Loucy (cell line): Measurements from ENCODE around the gene FZR1.

Source experiments
- H2AFZ ChIP-seq: fragments of 200-600 bp; sonication (generic); 2 replicates; pipeline ENCODE4 v1.6.0; 2016; ENCODE audit warnings: antibody characterized with exemption, mild to moderate bottlenecking, low read length, moderate library complexity
- H3F3A ChIP-seq: fragments of 200-600 bp; 2 replicates; pipeline ENCODE4 v1.6.0; 2016; ENCODE audit warnings: antibody characterized with exemption, low read depth, mild to moderate bottlenecking
- H3K27me3 ChIP-seq: fragments of 200-600 bp; sonication (generic); 2 replicates; pipeline ENCODE4 v1.6.1; 2014; ENCODE audit warnings: low read length, mild to moderate bottlenecking; ENCODE audit not compliant: insufficient read depth, poor library complexity, severe bottlenecking
- H3K36me3 ChIP-seq: fragments of 200-600 bp; sonication (generic); 2 replicates; pipeline ENCODE4 v1.6.1; 2016; ENCODE audit warnings: low read length; ENCODE audit not compliant: insufficient read depth
- H3K4me1 ChIP-seq: fragments of 200-600 bp; sonication (generic); 2 replicates; pipeline ENCODE4 v1.5.1; 2014; ENCODE audit warnings: low read length, mild to moderate bottlenecking; ENCODE audit not compliant: insufficient read depth, poor library complexity, severe bottlenecking
- H3K4me2 ChIP-seq: fragments of 200-600 bp; sonication (generic); 2 replicates; pipeline ENCODE4 v1.6.0; 2014; ENCODE audit warnings: antibody characterized with exemption, low read length, low read depth, mild to moderate bottlenecking; ENCODE audit not compliant: poor library complexity, severe bottlenecking
- H3K4me3 ChIP-seq: fragments of 200-600 bp; sonication (generic); 2 replicates; pipeline ENCODE4 v1.5.1; 2014; ENCODE audit warnings: low read length, mild to moderate bottlenecking, mixed read lengths; ENCODE audit not compliant: poor library complexity, severe bottlenecking
- H3K79me2 ChIP-seq: fragments of 200-600 bp; sonication (generic); 2 replicates; pipeline ENCODE4 v1.6.1; 2014; ENCODE audit warnings: low read length; ENCODE audit not compliant: insufficient read depth
- H3K9ac ChIP-seq: fragments of 200-600 bp; sonication (generic); 2 replicates; pipeline ENCODE4 v1.6.0; 2014; ENCODE audit warnings: mild to moderate bottlenecking, low read depth, low read length, moderate library complexity; ENCODE audit not compliant: poor library complexity, severe bottlenecking
- H3K9me2 ChIP-seq: fragments of 200-600 bp; sonication (generic); replicated peaks from 2 replicates; pipeline ENCODE4 v1.6.1; 2016; ENCODE audit warnings: low read depth, low read length, mixed read lengths
- H3K9me3 ChIP-seq: fragments of 200-600 bp; sonication (generic); 2 replicates; pipeline ENCODE4 v1.6.1; 2014; ENCODE audit warnings: mild to moderate bottlenecking, antibody characterized with exemption, low read length, low read depth; ENCODE audit not compliant: insufficient read depth
- H4K20me1 ChIP-seq: fragments of 200-600 bp; sonication (generic); 2 replicates; pipeline ENCODE4 v1.6.0; 2014; ENCODE audit warnings: antibody characterized with exemption, low read length, mild to moderate bottlenecking; ENCODE audit not compliant: insufficient read depth, poor library complexity, severe bottlenecking
- EZH2phosphoT487 ChIP-seq: fragments of 200-600 bp; IDR thresholded peaks from 2 replicates; pipeline ENCODE4 v1.6.1; 2018; ENCODE audit warnings: antibody characterized with exemption, mild to moderate bottlenecking, moderate library complexity, borderline replicate concordance
- TF ChIP-seq, protein P1 (sequence below): fragments of 200-600 bp; sonication (generic); conservative IDR thresholded peaks from 2 replicates; pipeline ENCODE4 v1.5.1; 2014; ENCODE audit warnings: mild to moderate bottlenecking, antibody characterized with exemption, low read length

Gene FZR1

DNA sequence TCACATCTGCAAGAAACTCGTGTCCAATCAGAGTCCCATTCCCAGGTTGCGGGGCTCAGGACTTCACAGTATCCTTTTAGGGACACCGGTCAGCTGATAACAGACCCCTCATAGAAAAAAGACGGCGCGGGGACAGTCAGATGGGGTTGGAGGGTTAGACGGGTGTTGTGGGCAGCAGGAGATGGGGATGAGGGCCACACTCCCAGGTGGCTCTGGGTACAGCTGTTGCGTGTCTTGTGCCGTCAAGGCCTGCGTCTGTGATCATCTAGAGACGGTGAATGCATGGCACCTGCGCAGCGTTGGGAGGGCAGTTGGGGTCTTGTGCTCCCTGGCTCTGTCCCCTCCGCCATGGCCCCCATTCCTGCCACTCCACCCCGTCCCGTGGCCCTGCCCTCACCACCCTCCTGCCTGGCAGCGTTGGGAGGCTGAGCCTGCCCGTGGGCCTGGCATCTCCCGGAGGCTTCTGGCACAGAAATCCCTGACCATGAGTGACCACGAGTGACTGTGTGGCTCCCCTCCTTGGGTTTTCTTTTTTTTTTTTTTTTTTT lies 18.9 kb downstream of the FZR1 start:
- H4K20me1 ChIP-seq: peaks cover 15% of the 10 kb centered on the region
- no peak overlapping the region for H3K4me3 ChIP-seq
- H3K36me3 ChIP-seq: peaks cover 60% of the 10 kb centered on the region; the same call in 1 of the 2 replicates
- H3K27me3 ChIP-seq: no peaks in the 10 kb centered on the region
- H3K9me2 ChIP-seq: no peaks in the 10 kb centered on the region
- no peak overlapping the region for H3K4me2 ChIP-seq
- no peak overlapping the region for H2AFZ ChIP-seq
- TF ChIP-seq, protein P1, sequence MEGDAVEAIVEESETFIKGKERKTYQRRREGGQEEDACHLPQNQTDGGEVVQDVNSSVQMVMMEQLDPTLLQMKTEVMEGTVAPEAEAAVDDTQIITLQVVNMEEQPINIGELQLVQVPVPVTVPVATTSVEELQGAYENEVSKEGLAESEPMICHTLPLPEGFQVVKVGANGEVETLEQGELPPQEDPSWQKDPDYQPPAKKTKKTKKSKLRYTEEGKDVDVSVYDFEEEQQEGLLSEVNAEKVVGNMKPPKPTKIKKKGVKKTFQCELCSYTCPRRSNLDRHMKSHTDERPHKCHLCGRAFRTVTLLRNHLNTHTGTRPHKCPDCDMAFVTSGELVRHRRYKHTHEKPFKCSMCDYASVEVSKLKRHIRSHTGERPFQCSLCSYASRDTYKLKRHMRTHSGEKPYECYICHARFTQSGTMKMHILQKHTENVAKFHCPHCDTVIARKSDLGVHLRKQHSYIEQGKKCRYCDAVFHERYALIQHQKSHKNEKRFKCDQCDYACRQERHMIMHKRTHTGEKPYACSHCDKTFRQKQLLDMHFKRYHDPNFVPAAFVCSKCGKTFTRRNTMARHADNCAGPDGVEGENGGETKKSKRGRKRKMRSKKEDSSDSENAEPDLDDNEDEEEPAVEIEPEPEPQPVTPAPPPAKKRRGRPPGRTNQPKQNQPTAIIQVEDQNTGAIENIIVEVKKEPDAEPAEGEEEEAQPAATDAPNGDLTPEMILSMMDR: no peak
- TF ChIP-seq EZH2phosphoT487: no peak
- no peaks in the 10 kb centered on the region for H3F3A ChIP-seq
- no peaks in the 10 kb centered on the region for H3K9me3 ChIP-seq
- H3K9ac ChIP-seq: no peak overlapping the region
- H3K79me2 ChIP-seq: peaks cover 26% of the 10 kb centered on the region
- no peaks in the 10 kb centered on the region for H3K4me1 ChIP-seq

DNA sequence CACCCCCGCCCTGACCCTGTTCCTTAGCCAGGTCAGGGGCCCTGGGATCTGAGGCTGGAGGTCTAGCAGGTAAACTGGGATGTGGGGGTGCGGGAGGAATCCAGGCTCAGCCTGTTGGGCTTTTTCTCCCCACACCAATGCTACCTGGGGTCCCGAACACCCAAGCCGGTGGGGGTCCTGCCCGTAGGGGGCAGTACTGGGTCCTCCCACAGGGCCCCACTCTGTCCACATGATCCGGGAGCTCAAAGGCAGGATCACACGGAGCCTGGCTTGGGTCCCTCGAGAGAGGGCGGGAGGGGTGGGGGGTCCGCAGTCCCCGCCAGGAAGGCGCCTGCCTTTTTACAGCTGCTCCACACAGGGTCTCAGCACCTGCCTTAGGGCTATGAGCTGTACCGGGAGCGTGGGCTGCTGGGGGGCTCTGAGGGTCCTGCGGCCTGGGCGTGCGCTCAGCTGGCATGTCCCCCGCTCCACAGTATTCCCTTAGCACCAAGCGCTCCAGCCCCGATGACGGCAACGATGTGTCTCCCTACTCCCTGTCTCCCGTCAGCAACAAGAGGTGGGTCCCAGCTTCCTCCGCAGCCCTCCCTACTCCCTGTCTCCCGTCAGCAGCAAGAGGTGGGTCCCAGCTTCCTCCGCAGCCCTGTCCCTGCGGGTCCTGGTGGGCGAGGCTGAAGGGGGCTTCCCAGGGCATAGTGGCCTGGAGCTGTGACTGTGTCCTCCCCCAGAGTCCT lies 20.6 kb downstream of the FZR1 start:
- H3K36me3 ChIP-seq: peaks cover 70% of the 10 kb centered on the region; the same call in 1 of the 2 replicates
- TF ChIP-seq EZH2phosphoT487: no peak
- TF ChIP-seq, protein P1: peak; percentile 41; the same call in 1 of the 2 replicates
- H3F3A ChIP-seq: no peaks in the 10 kb centered on the region

GRCh38 chr19:3527238-3527910 lies 21.3 kb downstream of the FZR1 start:
- H2AFZ ChIP-seq: no peak overlapping the region
- H3K36me3 ChIP-seq: peaks cover 70% of the 10 kb centered on the region; the same call in 1 of the 2 replicates
- no peak overlapping the region for H3K4me2 ChIP-seq
- TF ChIP-seq EZH2phosphoT487: no peak
- TF ChIP-seq, protein P1: no peak
- peaks cover 3% of the 10 kb centered on the region for H3K79me2 ChIP-seq
- no peaks in the 10 kb centered on the region for H3K9me2 ChIP-seq
- no peaks in the 10 kb centered on the region for H3K9me3 ChIP-seq
- H3K4me3 ChIP-seq: no peak overlapping the region
- H3K4me1 ChIP-seq: no peaks in the 10 kb centered on the region
- no peak overlapping the region for H3K9ac ChIP-seq
- H3K27me3 ChIP-seq: no peaks in the 10 kb centered on the region
- H3F3A ChIP-seq: no peaks in the 10 kb centered on the region
- H4K20me1 ChIP-seq: peaks cover under 1% of the 10 kb centered on the region

More for the DNA sequence above, 20.6 kb downstream of the FZR1 start:
- Histone ChIP-seq H3K4me1 (no peaks in the 10 kb centered on the region), H3K27me3 (no peaks in the 10 kb centered on the region), H3K9me3 (no peaks in the 10 kb centered on the region), H3K4me2 (no peak overlapping the region), H3K79me2 (peaks cover 10% of the 10 kb centered on the region), H3K9ac (no peak overlapping the region), H4K20me1 (peaks cover 5% of the 10 kb centered on the region), H2AFZ (no peak overlapping the region), H3K4me3 (no peak overlapping the region), H3K9me2 (no peaks in the 10 kb centered on the region)
